ENCODE measurements around the gene PRADC1. TPM values are rescaled to one million over a fixed set of nuclear protein-coding genes. Genes with fewer than 3 reads are reported as not detected.

Gene PRADC1
- total and polyA plus RNA-seq, 2 experiments from 2014 or later = 6.5 to 8.3 TPM

GRCh38 chr2:73254343-73255006, 21.4 kb upstream of the PRADC1 start:
- Mint-ChIP-seq H3K36me3 (ENCODE audit: low read depth) (peaks cover 48% of the 10 kb centered on the region), H3K4me3 (no peak overlapping the region), H3K27ac (no peak overlapping the region), H3K4me1 (peaks cover 18% of the 10 kb centered on the region; the same call in 2 of the 3 replicates), H3K27me3 (ENCODE audit: insufficient read depth, low read depth, poor library complexity) (peaks cover 13% of the 10 kb centered on the region), H3K9me3 (no peaks in the 10 kb centered on the region)
- TF ChIP-seq JUNB (IDR thresholded peaks at IDR 0.05; ENCODE audit: unreplicated experiment) (no peak), POLR2AphosphoS5 (IDR thresholded peaks at IDR 0.05; ENCODE audit: low read depth) (no peak), CTCF (conservative IDR thresholded peaks at IDR 0.05; ENCODE audit: low read depth in 2 of 2) (no peak), EZH2 (IDR thresholded peaks at IDR 0.05; ENCODE audit: low read depth, unreplicated experiment) (no peak), CREB1 (CRISPR knock-in tag; IDR thresholded peaks at IDR 0.05; ENCODE audit: low read depth) (no peak), NANOG (IDR thresholded peaks at IDR 0.05; ENCODE audit: borderline replicate concordance) (no peak)
- TF ChIP-seq, protein P1, sequence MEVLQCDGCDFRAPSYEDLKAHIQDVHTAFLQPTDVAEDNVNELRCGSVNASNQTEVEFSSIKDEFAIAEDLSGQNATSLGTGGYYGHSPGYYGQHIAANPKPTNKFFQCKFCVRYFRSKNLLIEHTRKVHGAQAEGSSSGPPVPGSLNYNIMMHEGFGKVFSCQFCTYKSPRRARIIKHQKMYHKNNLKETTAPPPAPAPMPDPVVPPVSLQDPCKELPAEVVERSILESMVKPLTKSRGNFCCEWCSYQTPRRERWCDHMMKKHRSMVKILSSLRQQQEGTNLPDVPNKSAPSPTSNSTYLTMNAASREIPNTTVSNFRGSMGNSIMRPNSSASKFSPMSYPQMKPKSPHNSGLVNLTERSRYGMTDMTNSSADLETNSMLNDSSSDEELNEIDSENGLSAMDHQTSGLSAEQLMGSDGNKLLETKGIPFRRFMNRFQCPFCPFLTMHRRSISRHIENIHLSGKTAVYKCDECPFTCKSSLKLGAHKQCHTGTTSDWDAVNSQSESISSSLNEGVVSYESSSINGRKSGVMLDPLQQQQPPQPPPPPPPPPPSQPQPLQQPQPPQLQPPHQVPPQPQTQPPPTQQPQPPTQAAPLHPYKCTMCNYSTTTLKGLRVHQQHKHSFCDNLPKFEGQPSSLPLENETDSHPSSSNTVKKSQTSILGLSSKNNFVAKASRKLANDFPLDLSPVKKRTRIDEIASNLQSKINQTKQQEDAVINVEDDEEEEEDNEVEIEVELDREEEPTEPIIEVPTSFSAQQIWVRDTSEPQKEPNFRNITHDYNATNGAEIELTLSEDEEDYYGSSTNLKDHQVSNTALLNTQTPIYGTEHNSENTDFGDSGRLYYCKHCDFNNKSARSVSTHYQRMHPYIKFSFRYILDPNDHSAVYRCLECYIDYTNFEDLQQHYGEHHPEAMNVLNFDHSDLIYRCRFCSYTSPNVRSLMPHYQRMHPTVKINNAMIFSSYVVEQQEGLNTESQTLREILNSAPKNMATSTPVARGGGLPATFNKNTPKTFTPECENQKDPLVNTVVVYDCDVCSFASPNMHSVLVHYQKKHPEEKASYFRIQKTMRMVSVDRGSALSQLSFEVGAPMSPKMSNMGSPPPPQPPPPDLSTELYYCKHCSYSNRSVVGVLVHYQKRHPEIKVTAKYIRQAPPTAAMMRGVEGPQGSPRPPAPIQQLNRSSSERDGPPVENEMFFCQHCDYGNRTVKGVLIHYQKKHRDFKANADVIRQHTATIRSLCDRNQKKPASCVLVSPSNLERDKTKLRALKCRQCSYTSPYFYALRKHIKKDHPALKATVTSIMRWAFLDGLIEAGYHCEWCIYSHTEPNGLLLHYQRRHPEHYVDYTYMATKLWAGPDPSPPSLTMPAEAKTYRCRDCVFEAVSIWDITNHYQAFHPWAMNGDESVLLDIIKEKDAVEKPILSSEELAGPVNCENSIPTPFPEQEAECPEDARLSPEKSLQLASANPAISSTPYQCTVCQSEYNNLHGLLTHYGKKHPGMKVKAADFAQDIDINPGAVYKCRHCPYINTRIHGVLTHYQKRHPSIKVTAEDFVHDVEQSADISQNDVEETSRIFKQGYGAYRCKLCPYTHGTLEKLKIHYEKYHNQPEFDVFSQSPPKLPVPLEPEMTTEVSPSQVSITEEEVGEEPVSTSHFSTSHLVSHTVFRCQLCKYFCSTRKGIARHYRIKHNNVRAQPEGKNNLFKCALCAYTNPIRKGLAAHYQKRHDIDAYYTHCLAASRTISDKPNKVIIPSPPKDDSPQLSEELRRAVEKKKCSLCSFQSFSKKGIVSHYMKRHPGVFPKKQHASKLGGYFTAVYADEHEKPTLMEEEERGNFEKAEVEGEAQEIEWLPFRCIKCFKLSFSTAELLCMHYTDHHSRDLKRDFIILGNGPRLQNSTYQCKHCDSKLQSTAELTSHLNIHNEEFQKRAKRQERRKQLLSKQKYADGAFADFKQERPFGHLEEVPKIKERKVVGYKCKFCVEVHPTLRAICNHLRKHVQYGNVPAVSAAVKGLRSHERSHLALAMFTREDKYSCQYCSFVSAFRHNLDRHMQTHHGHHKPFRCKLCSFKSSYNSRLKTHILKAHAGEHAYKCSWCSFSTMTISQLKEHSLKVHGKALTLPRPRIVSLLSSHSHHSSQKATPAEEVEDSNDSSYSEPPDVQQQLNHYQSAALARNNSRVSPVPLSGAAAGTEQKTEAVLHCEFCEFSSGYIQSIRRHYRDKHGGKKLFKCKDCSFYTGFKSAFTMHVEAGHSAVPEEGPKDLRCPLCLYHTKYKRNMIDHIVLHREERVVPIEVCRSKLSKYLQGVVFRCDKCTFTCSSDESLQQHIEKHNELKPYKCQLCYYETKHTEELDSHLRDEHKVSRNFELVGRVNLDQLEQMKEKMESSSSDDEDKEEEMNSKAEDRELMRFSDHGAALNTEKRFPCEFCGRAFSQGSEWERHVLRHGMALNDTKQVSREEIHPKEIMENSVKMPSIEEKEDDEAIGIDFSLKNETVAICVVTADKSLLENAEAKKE (CRISPR knock-in tag; IDR thresholded peaks at IDR 0.05) = no peak
- TF ChIP-seq, protein P2, sequence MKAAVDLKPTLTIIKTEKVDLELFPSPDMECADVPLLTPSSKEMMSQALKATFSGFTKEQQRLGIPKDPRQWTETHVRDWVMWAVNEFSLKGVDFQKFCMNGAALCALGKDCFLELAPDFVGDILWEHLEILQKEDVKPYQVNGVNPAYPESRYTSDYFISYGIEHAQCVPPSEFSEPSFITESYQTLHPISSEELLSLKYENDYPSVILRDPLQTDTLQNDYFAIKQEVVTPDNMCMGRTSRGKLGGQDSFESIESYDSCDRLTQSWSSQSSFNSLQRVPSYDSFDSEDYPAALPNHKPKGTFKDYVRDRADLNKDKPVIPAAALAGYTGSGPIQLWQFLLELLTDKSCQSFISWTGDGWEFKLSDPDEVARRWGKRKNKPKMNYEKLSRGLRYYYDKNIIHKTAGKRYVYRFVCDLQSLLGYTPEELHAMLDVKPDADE (IDR thresholded peaks at IDR 0.05) = no peak
- Histone ChIP-seq H2AFZ (no peak overlapping the region), H3K9me2 (ENCODE audit: insufficient read depth) (no peaks in the 10 kb centered on the region), H3K79me2 (replicated peaks; ENCODE audit: insufficient read depth) (no peaks in the 10 kb centered on the region), H3K4me3 (no peak overlapping the region), H3K4me1 (ENCODE audit: insufficient read depth) (peaks cover 5% of the 10 kb centered on the region; the same call in 1 of the 2 replicates), H3K27me3 (ENCODE audit: insufficient read depth) (no peaks in the 10 kb centered on the region), H3F3A (replicated peaks; ENCODE audit: low read depth) (peaks cover 11% of the 10 kb centered on the region; the same call in 1 of the 2 replicates), H4K20me1 (replicated peaks; ENCODE audit: insufficient read depth) (peaks cover 29% of the 10 kb centered on the region), H3K27ac (ENCODE audit: low read depth) (no peak overlapping the region; the same call in 1 of the 2 replicates), H3K4me2 (no peak overlapping the region), H3K36me3 (ENCODE audit: insufficient read depth) (peaks cover 9% of the 10 kb centered on the region)
- ATAC-seq (no peak; the same call in 2 of the 3 replicates), DNase-seq (ENCODE audit: low spot score) (no peak)

Measured in GM23338 (cell line).